Upper lobe of left lung (tissue), 4 donors: ENCODE results near the gene CCN6.

Experiments
- EP300 ChIP-seq, 4 donors: sonication (generic); formaldehyde crosslinking; IDR thresholded peaks; one replicate each; pipeline ENCODE4 v1.5.1; 2017; ENCODE audit warnings: antibody characterized with exemption in 4 of 4, control low read depth in 2 of 4
- POLR2AphosphoS5 ChIP-seq, 2 donors: sonication (generic); formaldehyde crosslinking; IDR thresholded peaks; one replicate each; pipeline ENCODE4 v1.5.1; 2017; ENCODE audit warnings: antibody characterized with exemption in 2 of 2
- TF ChIP-seq, protein P1 (sequence below), 6 experiments: fragments of 450-650 bp in 4 of 6; fragments of 200-600 bp in 2 of 6; sonication (generic) in 2 of 6; IDR thresholded peaks; one replicate each; pipeline ENCODE4 v1.5.1; 2016 to 2019; ENCODE audit warnings: antibody characterized with exemption in 6 of 6

DNA sequence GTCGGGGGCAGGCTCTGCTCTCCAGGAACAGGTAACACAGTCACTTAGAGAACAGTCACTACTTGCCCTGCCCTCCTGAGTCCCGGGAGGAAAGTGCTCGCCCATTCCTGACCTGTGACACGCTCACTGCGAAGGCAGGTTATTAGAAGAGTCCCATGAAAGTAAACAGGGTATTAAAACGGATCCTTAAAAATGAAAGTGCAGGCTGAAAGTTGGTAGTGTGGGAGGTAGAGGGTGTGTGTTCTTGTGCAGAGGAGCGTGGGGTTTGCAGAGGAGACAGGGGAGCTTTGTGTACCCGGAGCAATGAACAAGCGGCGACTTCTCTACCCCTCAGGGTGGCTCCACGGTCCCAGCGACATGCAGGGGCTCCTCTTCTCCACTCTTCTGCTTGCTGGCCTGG is at the start of gene CCN6:
- TF ChIP-seq EP300 (IDR thresholded peaks at IDR 0.05) (no peak), POLR2AphosphoS5 (IDR thresholded peaks at IDR 0.05) (no peak)
- TF ChIP-seq, protein P1, sequence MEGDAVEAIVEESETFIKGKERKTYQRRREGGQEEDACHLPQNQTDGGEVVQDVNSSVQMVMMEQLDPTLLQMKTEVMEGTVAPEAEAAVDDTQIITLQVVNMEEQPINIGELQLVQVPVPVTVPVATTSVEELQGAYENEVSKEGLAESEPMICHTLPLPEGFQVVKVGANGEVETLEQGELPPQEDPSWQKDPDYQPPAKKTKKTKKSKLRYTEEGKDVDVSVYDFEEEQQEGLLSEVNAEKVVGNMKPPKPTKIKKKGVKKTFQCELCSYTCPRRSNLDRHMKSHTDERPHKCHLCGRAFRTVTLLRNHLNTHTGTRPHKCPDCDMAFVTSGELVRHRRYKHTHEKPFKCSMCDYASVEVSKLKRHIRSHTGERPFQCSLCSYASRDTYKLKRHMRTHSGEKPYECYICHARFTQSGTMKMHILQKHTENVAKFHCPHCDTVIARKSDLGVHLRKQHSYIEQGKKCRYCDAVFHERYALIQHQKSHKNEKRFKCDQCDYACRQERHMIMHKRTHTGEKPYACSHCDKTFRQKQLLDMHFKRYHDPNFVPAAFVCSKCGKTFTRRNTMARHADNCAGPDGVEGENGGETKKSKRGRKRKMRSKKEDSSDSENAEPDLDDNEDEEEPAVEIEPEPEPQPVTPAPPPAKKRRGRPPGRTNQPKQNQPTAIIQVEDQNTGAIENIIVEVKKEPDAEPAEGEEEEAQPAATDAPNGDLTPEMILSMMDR (IDR thresholded peaks at IDR 0.05): no peak
